ENCODE measurements around the gene TRAF6. TPM values are rescaled to one million over a fixed set of nuclear protein-coding genes. Genes with fewer than 3 reads are reported as not detected.

TRAF6 gene
- polyA plus RNA-seq, 2 of the 4 experiments (the other 2 are of a cell fraction): 4.6 to 9.6 TPM

DNA sequence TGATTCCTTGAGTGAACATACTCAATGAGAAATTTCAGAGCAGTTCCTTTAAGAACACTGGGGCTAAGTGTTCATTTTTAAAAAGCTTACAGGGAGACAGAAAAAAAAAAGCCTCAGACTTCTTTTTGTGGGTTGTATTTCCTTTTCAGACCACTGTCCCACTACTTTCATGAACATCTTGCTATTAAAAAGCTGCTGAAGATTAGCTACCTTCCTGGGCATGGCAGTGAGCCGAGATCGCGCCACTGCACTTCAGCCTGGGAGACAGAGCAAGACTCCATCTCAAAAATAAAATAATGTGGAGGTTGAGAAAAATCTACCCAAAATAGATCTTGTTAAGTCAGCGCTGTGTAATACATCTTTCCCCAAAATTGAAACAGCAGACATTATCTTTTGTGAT, 10.8 kb downstream of the TRAF6 start:
- no peak for FAIRE-seq
- no peaks in the 10 kb centered on the region for H3K9me3 ChIP-seq
- POLR2A ChIA-PET: no interaction called here
- no peak overlapping the region for H3K4me3 ChIP-seq
- no peak overlapping the region for H3K4me2 ChIP-seq
- peaks cover 16% of the 10 kb centered on the region for H3K4me1 ChIP-seq
- H3K27ac ChIP-seq: no peak overlapping the region
- no peak for ATAC-seq
- CTCF ChIA-PET: interaction anchor here (1.5 to 2.7 kb wide), 3 partner anchors 21 to 207 kb away, joined by 3 to 10 read pairs (median 8); no protein-coding TSS in a partner anchor
- no peak for DNase-seq (ENCODE audit: low read depth in 1 of 2, low spot score in 1 of 2)
- 96% methylated on average over 4 of the region's 4 CpGs for WGBS (ENCODE audit: missing lambda C conversion rate)
- TF ChIP-seq RNF2 (IDR thresholded peaks at IDR 0.05; ENCODE audit: borderline replicate concordance, low read depth) (no peak), ZFP36 (IDR thresholded peaks at IDR 0.05; ENCODE audit: borderline replicate concordance, partially characterized antibody) (no peak), HOXB5 (CRISPR knock-in tag; IDR thresholded peaks at IDR 0.05) (no peak), JUNB (IDR thresholded peaks at IDR 0.05) (no peak), HMGXB4 (CRISPR knock-in tag; IDR thresholded peaks at IDR 0.05; ENCODE audit: borderline replicate concordance) (no peak), RAD21 (conservative IDR thresholded peaks at IDR 0.05 in 1 of 2, IDR thresholded peaks at IDR 0.05 in 1 of 2) (no peak), HDAC2 (IDR thresholded peaks at IDR 0.05) (no peak), NFE2L2 (conservative IDR thresholded peaks at IDR 0.05; ENCODE audit: low read length) (no peak), SMC3 (IDR thresholded peaks at IDR 0.05) (no peak), HOXB13 (CRISPR knock-in tag; IDR thresholded peaks at IDR 0.05; ENCODE audit: low read depth) (no peak), BHLHE40 (IDR thresholded peaks at IDR 0.05; ENCODE audit: low read depth, low read length) (no peak), ZSCAN20 (CRISPR knock-in tag; IDR thresholded peaks at IDR 0.05) (no peak), CHD4 (IDR thresholded peaks at IDR 0.05; ENCODE audit: borderline replicate concordance) (no peak)
- TF ChIP-seq, protein P1, sequence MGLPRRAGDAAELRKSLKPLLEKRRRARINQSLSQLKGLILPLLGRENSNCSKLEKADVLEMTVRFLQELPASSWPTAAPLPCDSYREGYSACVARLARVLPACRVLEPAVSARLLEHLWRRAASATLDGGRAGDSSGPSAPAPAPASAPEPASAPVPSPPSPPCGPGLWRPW (IDR thresholded peaks at IDR 0.05): no peak
- TF ChIP-seq, protein P2, sequence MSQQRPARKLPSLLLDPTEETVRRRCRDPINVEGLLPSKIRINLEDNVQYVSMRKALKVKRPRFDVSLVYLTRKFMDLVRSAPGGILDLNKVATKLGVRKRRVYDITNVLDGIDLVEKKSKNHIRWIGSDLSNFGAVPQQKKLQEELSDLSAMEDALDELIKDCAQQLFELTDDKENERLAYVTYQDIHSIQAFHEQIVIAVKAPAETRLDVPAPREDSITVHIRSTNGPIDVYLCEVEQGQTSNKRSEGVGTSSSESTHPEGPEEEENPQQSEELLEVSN (IDR thresholded peaks at IDR 0.05; ENCODE audit: borderline replicate concordance, low read depth): no peak
- TF ChIP-seq, protein P3, sequence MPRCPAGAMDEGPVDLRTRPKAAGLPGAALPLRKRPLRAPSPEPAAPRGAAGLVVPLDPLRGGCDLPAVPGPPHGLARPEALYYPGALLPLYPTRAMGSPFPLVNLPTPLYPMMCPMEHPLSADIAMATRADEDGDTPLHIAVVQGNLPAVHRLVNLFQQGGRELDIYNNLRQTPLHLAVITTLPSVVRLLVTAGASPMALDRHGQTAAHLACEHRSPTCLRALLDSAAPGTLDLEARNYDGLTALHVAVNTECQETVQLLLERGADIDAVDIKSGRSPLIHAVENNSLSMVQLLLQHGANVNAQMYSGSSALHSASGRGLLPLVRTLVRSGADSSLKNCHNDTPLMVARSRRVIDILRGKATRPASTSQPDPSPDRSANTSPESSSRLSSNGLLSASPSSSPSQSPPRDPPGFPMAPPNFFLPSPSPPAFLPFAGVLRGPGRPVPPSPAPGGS (IDR thresholded peaks at IDR 0.05): no peak

DNA sequence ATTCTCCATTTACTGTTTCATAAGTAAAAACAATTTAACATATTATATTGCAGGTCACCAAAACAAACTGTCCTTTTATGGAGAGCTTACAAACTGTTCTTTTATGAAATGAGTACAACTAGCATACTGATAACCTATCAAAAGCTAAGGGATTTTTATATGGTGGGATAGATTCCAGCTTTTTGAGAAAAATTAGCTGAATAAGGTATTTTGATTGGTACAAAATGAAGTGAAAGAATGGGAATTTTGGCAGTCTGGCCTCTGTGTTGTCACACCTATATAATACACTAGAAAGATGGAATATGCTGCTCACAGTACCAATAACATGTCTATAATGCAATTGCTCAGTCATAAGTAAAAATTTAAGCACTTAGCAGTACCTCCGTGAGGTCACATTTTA, 11.4 kb downstream of the TRAF6 start:
- Histone ChIP-seq H3K9me3 (no peaks in the 10 kb centered on the region), H3K4me3 (no peak overlapping the region), H3K4me1 (peaks cover 16% of the 10 kb centered on the region), H3K27ac (no peak overlapping the region), H3K4me2 (no peak overlapping the region)
- POLR2A ChIA-PET: no interaction called here
- CTCF ChIA-PET: interaction anchor here (1.2 to 2.7 kb wide), 4 partner anchors 12 to 206 kb away, joined by 3 to 10 read pairs (median 6); partner anchors contain the start of gene TRAF6
- DNase-seq (ENCODE audit: low read depth in 1 of 2, low spot score in 1 of 2) (no peak), FAIRE-seq (no peak), ATAC-seq (no peak)
- peak; percentile 72 for TF ChIP-seq MAFK (IDR thresholded peaks at IDR 0.05; ENCODE audit: partially characterized antibody)
- TF ChIP-seq TFCP2L1 (CRISPR knock-in tag; IDR thresholded peaks at IDR 0.05): no peak
- WGBS (ENCODE audit: missing lambda C conversion rate): 91% methylated on average over 1 of the region's 1 CpG

- DNase-seq (ENCODE audit: low read depth in 1 of 2, low spot score in 1 of 2) (no peak), FAIRE-seq (no peak), ATAC-seq (peak in 1 of 2 experiments; percentile 30; a peak in 1 of 6 replicates)
- ChIA-PET CTCF (interaction anchor here (0.5 to 3.5 kb wide), 40 partner anchors 9 to 1016 kb away, joined by 3 to 37 read pairs (median 5); partner anchors contain the start of genes PRR5L and TRAF6), POLR2A (interaction anchor here (1.0 kb wide), 1 partner anchor 15 kb away, joined by 3 read pairs; no protein-coding TSS in a partner anchor)
- H3K4me3 ChIP-seq: no peak overlapping the region
- TF ChIP-seq HOXB13 (CRISPR knock-in tag; IDR thresholded peaks at IDR 0.05; ENCODE audit: low read depth) (no peak), MAFK (IDR thresholded peaks at IDR 0.05; ENCODE audit: partially characterized antibody) (no peak), KDM1A (IDR thresholded peaks at IDR 0.05; ENCODE audit: low read depth) (no peak), FOXS1 (CRISPR knock-in tag; IDR thresholded peaks at IDR 0.05) (no peak), HEYL (CRISPR knock-in tag; IDR thresholded peaks at IDR 0.05) (no peak), EP300 (IDR thresholded peaks at IDR 0.05) (no peak), HOXB5 (CRISPR knock-in tag; IDR thresholded peaks at IDR 0.05) (no peak)
- no peak overlapping the region for H3K27ac ChIP-seq
- H3K4me2 ChIP-seq: no peak overlapping the region
- no peaks in the 10 kb centered on the region for H3K4me1 ChIP-seq
- no peaks in the 10 kb centered on the region for H3K9me3 ChIP-seq
Measured at GRCh38 chr11:36493332-36493731, 16.7 kb downstream of the TRAF6 start.
